HEK293 (cell line): ENCODE results near the gene NXT2.

Experiments
- CTCF ChIA-PET: fragments of 350-600 bp; formaldehyde crosslinking; extraction: SDS; loops from one replicate; lab custom pipeline; 2021; ENCODE audit warnings: antibody characterized with exemption; lab: Yijun Ruan, JAX
- POLR2A ChIA-PET: fragments of 300-600 bp; formaldehyde crosslinking; extraction: SDS; loops from one replicate; lab custom pipeline; 2020; ENCODE audit warnings: antibody characterized with exemption, inconsistent platforms; lab: Yijun Ruan, JAX
- H3K27ac ChIP-seq: fragments of 200-500 bp; sonication (Bioruptor generic); 2 replicates; pipeline ENCODE4 v1.5.1; 2014; ENCODE audit warnings: low read depth, low read length, control low read depth, inconsistent platforms; ENCODE audit errors: extremely low read depth
- H3K36me3 ChIP-seq, 2 experiments: fragments of 200-500 bp in 1 of 2; sonication (Bioruptor generic) in 1 of 2; 1 replicate in 1 of 2; 2 replicates in 1 of 2; pipeline ENCODE4 v1.5.1; 2014 to 2017; ENCODE audit warnings: inconsistent platforms in 2 of 2, low read length in 2 of 2; ENCODE audit not compliant: control insufficient read depth in 2 of 2, insufficient read depth in 1 of 2
- H3K4me1 ChIP-seq: fragments of 200-500 bp; sonication (Bioruptor generic); 2 replicates; pipeline ENCODE4 v1.5.1; 2014; ENCODE audit warnings: mild to moderate bottlenecking, low read length, inconsistent platforms; ENCODE audit not compliant: control insufficient read depth, insufficient read depth
- H3K4me3 ChIP-seq: 2 replicates; pipeline ENCODE4 v1.5.1; 2011; ENCODE audit warnings: low read depth, mild to moderate bottlenecking, control low read depth, low read length, moderate library complexity
- H3K9me3 ChIP-seq: fragments of 200-500 bp; sonication (Bioruptor generic); 2 replicates; pipeline ENCODE4 v1.5.1; 2014; ENCODE audit warnings: low read depth, low read length, inconsistent platforms; ENCODE audit not compliant: control insufficient read depth, insufficient read depth
- BCL6B ChIP-seq: fragments of 450-650 bp; formaldehyde crosslinking; IDR thresholded peaks from 2 replicates; pipeline ENCODE4 v1.5.1; 2017; ENCODE audit warnings: missing biosample characterization, missing genetic modification characterization
- FEZF1 ChIP-seq: fragments of 450-650 bp; formaldehyde crosslinking; IDR thresholded peaks from 2 replicates; pipeline ENCODE4 v1.5.1; 2016; ENCODE audit warnings: missing biosample characterization, missing genetic modification characterization
- IKZF3 ChIP-seq: fragments of 450-650 bp; IDR thresholded peaks from 2 replicates; pipeline ENCODE4 v1.5.0; 2018; ENCODE audit warnings: missing biosample characterization, mild to moderate bottlenecking, missing genetic modification characterization, moderate library complexity
- KLF10 ChIP-seq: fragments of 450-650 bp; IDR thresholded peaks from 2 replicates; pipeline ENCODE4 v1.5.1; 2018; ENCODE audit warnings: missing biosample characterization, mild to moderate bottlenecking, missing genetic modification characterization
- KLF17 ChIP-seq: fragments of 450-650 bp; formaldehyde crosslinking; IDR thresholded peaks from 2 replicates; pipeline ENCODE4 v1.5.1; 2016; ENCODE audit warnings: missing biosample characterization, missing genetic modification characterization
- RBAK ChIP-seq: fragments of 450-650 bp; formaldehyde crosslinking; IDR thresholded peaks from 2 replicates; pipeline ENCODE4 v1.5.1; 2016; ENCODE audit warnings: missing biosample characterization, missing genetic modification characterization
- ZEB2 ChIP-seq: fragments of 450-650 bp; formaldehyde crosslinking; IDR thresholded peaks from 2 replicates; pipeline ENCODE4 v1.5.1; 2016; ENCODE audit warnings: missing biosample characterization, missing genetic modification characterization
- ZNF10 ChIP-seq: fragments of 450-650 bp; formaldehyde crosslinking; IDR thresholded peaks from 2 replicates; pipeline ENCODE4 v1.5.1; 2017; ENCODE audit warnings: missing biosample characterization, missing genetic modification characterization
- ZNF239 ChIP-seq: fragments of 450-650 bp; formaldehyde crosslinking; IDR thresholded peaks from 2 replicates; pipeline ENCODE4 v1.5.1; 2016; ENCODE audit warnings: missing biosample characterization, missing genetic modification characterization
- ZNF26 ChIP-seq: fragments of 450-650 bp; formaldehyde crosslinking; IDR thresholded peaks from 2 replicates; pipeline ENCODE4 v1.5.1; 2016; ENCODE audit warnings: missing biosample characterization, missing genetic modification characterization
- ZNF426 ChIP-seq: fragments of 450-650 bp; formaldehyde crosslinking; IDR thresholded peaks from 2 replicates; pipeline ENCODE4 v1.5.1; 2017; ENCODE audit warnings: missing biosample characterization, missing genetic modification characterization, mild to moderate bottlenecking, inconsistent platforms, moderate library complexity
- ZNF510 ChIP-seq: fragments of 450-650 bp; formaldehyde crosslinking; IDR thresholded peaks from 2 replicates; pipeline ENCODE4 v1.5.1; 2018; ENCODE audit warnings: mild to moderate bottlenecking, missing genetic modification characterization, missing biosample characterization; ENCODE audit not compliant: insufficient replicate concordance
- ZNF561 ChIP-seq: fragments of 450-650 bp; IDR thresholded peaks from 2 replicates; pipeline ENCODE4 v1.5.1; 2018; ENCODE audit warnings: missing biosample characterization, missing genetic modification characterization, borderline replicate concordance
- ZNF596 ChIP-seq: fragments of 450-650 bp; IDR thresholded peaks from 2 replicates; pipeline ENCODE4 v1.5.0; 2018; ENCODE audit warnings: missing biosample characterization, mild to moderate bottlenecking, missing genetic modification characterization, moderate library complexity
- ZNF692 ChIP-seq: fragments of 450-650 bp; formaldehyde crosslinking; IDR thresholded peaks from 2 replicates; pipeline ENCODE4 v1.5.1; 2016; ENCODE audit warnings: missing biosample characterization, missing genetic modification characterization
- ZNF704 ChIP-seq: fragments of 450-650 bp; formaldehyde crosslinking; IDR thresholded peaks from 2 replicates; pipeline ENCODE4 v1.5.1; 2016; ENCODE audit warnings: missing biosample characterization, missing genetic modification characterization
- ZNF776 ChIP-seq: fragments of 450-650 bp; formaldehyde crosslinking; IDR thresholded peaks from 2 replicates; pipeline ENCODE4 v1.5.0; 2017; ENCODE audit warnings: missing biosample characterization, missing genetic modification characterization, borderline replicate concordance
- ZNF777 ChIP-seq: fragments of 450-650 bp; formaldehyde crosslinking; IDR thresholded peaks from 2 replicates; pipeline ENCODE4 v1.5.1; 2017; ENCODE audit warnings: missing biosample characterization, missing genetic modification characterization, borderline replicate concordance
- ZSCAN30 ChIP-seq: fragments of 450-650 bp; IDR thresholded peaks from 2 replicates; pipeline ENCODE4 v1.5.1; 2018; ENCODE audit warnings: missing biosample characterization, mild to moderate bottlenecking, missing genetic modification characterization, moderate library complexity
- TF ChIP-seq, protein P1 (sequence below): fragments of 450-650 bp; formaldehyde crosslinking; IDR thresholded peaks from 2 replicates; pipeline ENCODE4 v1.5.1; 2016; ENCODE audit warnings: missing biosample characterization, missing genetic modification characterization, borderline replicate concordance
- TF ChIP-seq, protein P2 (sequence below): fragments of 450-650 bp; formaldehyde crosslinking; IDR thresholded peaks from 2 replicates; pipeline ENCODE4 v1.5.1; 2016; ENCODE audit warnings: missing biosample characterization, missing genetic modification characterization, low read depth

NXT2 gene

DNA sequence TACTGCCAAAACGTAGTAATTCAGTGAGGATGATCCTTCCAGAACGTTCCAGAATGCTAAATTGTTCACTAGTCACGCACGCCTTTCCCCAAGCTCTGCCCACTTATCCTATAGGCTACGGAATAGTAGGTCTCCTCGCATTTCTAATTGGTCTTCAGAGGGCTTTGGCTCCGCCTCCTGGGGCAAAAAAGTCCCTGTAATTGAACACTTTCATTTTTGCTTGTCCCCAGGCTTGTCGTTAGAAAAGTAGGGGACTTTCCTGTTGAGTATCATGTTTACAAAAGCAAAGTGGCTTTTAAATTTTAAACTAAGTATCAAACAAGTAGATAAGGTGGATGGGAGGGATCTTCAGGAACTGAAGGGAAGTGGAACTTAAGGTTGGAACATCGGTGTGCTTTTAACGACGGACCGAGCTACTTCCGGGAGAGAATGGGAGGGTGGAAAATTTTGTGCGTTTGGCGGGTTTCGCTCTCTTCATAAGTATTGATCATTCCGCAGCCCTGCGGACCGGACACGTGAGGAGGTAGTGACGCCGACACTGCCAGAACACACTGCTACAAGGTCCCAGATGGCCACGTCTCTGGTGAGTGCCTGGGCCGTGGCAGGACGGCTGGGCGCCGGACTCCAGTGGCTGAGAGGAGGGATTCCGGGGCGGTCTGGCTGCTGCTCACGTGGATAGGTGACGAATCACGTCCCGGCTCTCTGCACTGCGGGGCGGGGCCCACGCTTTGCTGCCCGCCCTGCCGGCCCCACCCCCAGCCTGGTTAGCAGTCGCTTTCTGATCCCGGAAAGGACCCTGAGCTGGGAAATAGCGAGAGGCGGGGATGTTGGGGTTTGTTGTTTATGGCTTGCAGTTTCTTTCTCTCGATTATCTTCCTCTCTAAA lies at the start of gene NXT2 (continued):
- TF ChIP-seq, protein P1, sequence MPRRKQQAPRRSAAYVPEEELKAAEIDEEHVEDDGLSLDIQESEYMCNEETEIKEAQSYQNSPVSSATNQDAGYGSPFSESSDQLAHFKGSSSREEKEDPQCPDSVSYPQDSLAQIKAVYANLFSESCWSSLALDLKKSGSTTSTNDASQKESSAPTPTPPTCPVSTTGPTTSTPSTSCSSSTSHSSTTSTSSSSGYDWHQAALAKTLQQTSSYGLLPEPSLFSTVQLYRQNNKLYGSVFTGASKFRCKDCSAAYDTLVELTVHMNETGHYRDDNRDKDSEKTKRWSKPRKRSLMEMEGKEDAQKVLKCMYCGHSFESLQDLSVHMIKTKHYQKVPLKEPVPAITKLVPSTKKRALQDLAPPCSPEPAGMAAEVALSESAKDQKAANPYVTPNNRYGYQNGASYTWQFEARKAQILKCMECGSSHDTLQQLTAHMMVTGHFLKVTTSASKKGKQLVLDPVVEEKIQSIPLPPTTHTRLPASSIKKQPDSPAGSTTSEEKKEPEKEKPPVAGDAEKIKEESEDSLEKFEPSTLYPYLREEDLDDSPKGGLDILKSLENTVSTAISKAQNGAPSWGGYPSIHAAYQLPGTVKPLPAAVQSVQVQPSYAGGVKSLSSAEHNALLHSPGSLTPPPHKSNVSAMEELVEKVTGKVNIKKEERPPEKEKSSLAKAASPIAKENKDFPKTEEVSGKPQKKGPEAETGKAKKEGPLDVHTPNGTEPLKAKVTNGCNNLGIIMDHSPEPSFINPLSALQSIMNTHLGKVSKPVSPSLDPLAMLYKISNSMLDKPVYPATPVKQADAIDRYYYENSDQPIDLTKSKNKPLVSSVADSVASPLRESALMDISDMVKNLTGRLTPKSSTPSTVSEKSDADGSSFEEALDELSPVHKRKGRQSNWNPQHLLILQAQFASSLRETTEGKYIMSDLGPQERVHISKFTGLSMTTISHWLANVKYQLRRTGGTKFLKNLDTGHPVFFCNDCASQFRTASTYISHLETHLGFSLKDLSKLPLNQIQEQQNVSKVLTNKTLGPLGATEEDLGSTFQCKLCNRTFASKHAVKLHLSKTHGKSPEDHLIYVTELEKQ, result no peak
- TF ChIP-seq IKZF3 (tag by site-specific recombination), result no peak
- TF ChIP-seq ZNF426 (tag by site-specific recombination), result no peak
- TF ChIP-seq, all 188 proteins: peak for 71

- H3K9me3 ChIP-seq, result no peaks in the 10 kb centered on the region
- CTCF ChIA-PET, result interaction anchor here (5.1 to 5.2 kb wide), 2 partner anchors 13 to 146 kb away, joined by 82 to 110 read pairs; no protein-coding TSS in a partner anchor
- TF ChIP-seq ZNF26 (no peak), ZNF561 (no peak), ZNF596 (tag by site-specific recombination) (no peak), ZNF704 (tag by site-specific recombination) (no peak), BCL6B (tag by site-specific recombination) (no peak), KLF17 (tag by site-specific recombination) (no peak), ZNF692 (tag by site-specific recombination) (no peak), FEZF1 (tag by site-specific recombination) (no peak), ZNF10 (tag by site-specific recombination) (no peak), ZSCAN30 (tag by site-specific recombination) (no peak), RBAK (tag by site-specific recombination) (no peak), ZNF776 (tag by site-specific recombination) (no peak), ZNF510 (no peak), ZNF239 (tag by site-specific recombination) (no peak), KLF10 (tag by site-specific recombination) (no peak), ZNF777 (no peak), ZEB2 (tag by site-specific recombination) (no peak)
- TF ChIP-seq, protein P2, sequence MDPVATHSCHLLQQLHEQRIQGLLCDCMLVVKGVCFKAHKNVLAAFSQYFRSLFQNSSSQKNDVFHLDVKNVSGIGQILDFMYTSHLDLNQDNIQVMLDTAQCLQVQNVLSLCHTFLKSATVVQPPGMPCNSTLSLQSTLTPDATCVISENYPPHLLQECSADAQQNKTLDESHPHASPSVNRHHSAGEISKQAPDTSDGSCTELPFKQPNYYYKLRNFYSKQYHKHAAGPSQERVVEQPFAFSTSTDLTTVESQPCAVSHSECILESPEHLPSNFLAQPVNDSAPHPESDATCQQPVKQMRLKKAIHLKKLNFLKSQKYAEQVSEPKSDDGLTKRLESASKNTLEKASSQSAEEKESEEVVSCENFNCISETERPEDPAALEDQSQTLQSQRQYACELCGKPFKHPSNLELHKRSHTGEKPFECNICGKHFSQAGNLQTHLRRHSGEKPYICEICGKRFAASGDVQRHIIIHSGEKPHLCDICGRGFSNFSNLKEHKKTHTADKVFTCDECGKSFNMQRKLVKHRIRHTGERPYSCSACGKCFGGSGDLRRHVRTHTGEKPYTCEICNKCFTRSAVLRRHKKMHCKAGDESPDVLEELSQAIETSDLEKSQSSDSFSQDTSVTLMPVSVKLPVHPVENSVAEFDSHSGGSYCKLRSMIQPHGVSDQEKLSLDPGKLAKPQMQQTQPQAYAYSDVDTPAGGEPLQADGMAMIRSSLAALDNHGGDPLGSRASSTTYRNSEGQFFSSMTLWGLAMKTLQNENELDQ (tag by site-specific recombination), result no peak
- TF ChIP-seq, all 188 proteins: peak for 0
- no peaks in the 10 kb centered on the region for H3K4me1 ChIP-seq
- POLR2A ChIA-PET, result no interaction called here
- no peak overlapping the region for H3K27ac ChIP-seq
- H3K4me3 ChIP-seq, result no peak overlapping the region
- no peaks in the 10 kb centered on the region for H3K36me3 ChIP-seq
Measured at GRCh38 chrX:109487640-109488039, 49.0 kb upstream of the NXT2 start.
